Kidney epithelial cell (primary cell): ENCODE measurements around the gene USP9Y. TPM values are rescaled to one million over a fixed set of nuclear protein-coding genes. Genes with fewer than 3 reads are reported as not detected.

ENCODE experiments used
- DNase-seq: peaks from one replicate; pipeline ENCODE4 v3.0.0-alpha.2; 2010; ENCODE audit warnings: low read depth
- H3K27me3 ChIP-seq: 2 replicates; pipeline ENCODE4 v1.6.0; 2011; ENCODE audit warnings: low read length; ENCODE audit not compliant: control insufficient read depth, insufficient read depth
- H3K36me3 ChIP-seq: 2 replicates; pipeline ENCODE4 v1.5.1; 2011; ENCODE audit warnings: low read length; ENCODE audit not compliant: control insufficient read depth, insufficient read depth
- H3K4me3 ChIP-seq: 2 replicates; pipeline ENCODE4 v1.5.1; 2011; ENCODE audit warnings: low read depth, mild to moderate bottlenecking, control low read depth, low read length
- CTCF ChIP-seq: IDR thresholded peaks from 2 replicates; pipeline ENCODE4 v1.5.1; 2011; ENCODE audit warnings: mild to moderate bottlenecking, moderate library complexity, low read length, control low read depth, inconsistent platforms; ENCODE audit not compliant: insufficient read depth, poor library complexity, severe bottlenecking
- total RNA-seq: library from RNA; depleted of rRNA; stranded (reverse); fragments of >200 nt; gene quantifications from 2 replicates; pipeline ENCODE4 v1.2.3, GENCODE V29; 2015

USP9Y gene
- total RNA-seq, 1 donor from 2014 or later, result 24.6 TPM

DNA sequence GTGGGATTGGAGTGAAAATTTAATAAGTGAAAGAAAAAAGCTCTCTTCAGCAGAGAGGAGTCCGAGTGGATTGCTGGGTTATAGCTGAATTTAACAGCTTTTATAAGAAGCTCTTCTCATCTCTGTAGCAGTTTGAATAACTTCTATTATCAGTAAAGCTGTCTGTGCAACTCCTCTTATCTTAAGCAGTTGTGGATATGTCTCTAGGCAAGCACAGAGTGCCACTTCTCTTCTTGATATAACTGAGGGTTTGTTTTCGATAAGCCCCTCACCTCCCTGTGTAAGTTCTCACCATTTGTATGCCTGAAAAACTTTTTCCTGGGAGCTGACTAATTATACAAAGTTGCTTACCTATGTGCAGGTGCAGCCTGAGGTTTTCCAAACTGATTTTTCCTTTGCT lies 43.1 kb downstream of the USP9Y start:
- no peak for TF ChIP-seq CTCF
- Histone ChIP-seq H3K4me3 (no peak overlapping the region), H3K36me3 (no peaks in the 10 kb centered on the region), H3K27me3 (no peaks in the 10 kb centered on the region)
- no peak for DNase-seq

GRCh38 chrY:12749293-12749692 lies 48.3 kb downstream of the USP9Y start:
- TF ChIP-seq CTCF, result no peak
- Histone ChIP-seq H3K27me3 (no peaks in the 10 kb centered on the region), H3K36me3 (no peaks in the 10 kb centered on the region), H3K4me3 (no peak overlapping the region)
- DNase-seq, result no peak

GRCh38 chrY:12752856-12753255 lies 51.8 kb downstream of the USP9Y start:
- TF ChIP-seq CTCF, result no peak
- Histone ChIP-seq H3K36me3 (no peaks in the 10 kb centered on the region), H3K4me3 (no peak overlapping the region), H3K27me3 (no peaks in the 10 kb centered on the region)
- DNase-seq, result no peak

GRCh38 chrY:12756021-12756420 lies 55.0 kb downstream of the USP9Y start:
- H3K4me3 ChIP-seq, result no peak overlapping the region
- no peaks in the 10 kb centered on the region for H3K27me3 ChIP-seq
- no peaks in the 10 kb centered on the region for H3K36me3 ChIP-seq
- no peak for TF ChIP-seq CTCF
- DNase-seq, result no peak

GRCh38 chrY:12765976-12766375 lies 64.9 kb downstream of the USP9Y start:
- Histone ChIP-seq H3K27me3 (no peaks in the 10 kb centered on the region), H3K36me3 (no peaks in the 10 kb centered on the region), H3K4me3 (no peak overlapping the region)
- TF ChIP-seq CTCF, result no peak
- DNase-seq, result no peak

- TF ChIP-seq CTCF, result no peak
- DNase-seq, result no peak
- H3K36me3 ChIP-seq, result no peaks in the 10 kb centered on the region
- H3K4me3 ChIP-seq, result no peak overlapping the region
- H3K27me3 ChIP-seq, result no peaks in the 10 kb centered on the region
These were observed 83.5 kb downstream of the USP9Y start for GRCh38 chrY:12784521-12784920.
